GM13976 (cell line): Measurements from ENCODE around the gene GRIK5.

Experiments
- DNase-seq: peaks from one replicate; pipeline ENCODE4 v3.0.0; 2012; ENCODE audit warnings: low spot score
- CTCF ChIP-seq: IDR thresholded peaks from 2 replicates; pipeline ENCODE4 v1.5.1; 2012; ENCODE audit warnings: borderline replicate concordance, mild to moderate bottlenecking; ENCODE audit not compliant: insufficient read depth; ENCODE audit errors: extremely low read depth, missing control alignments, control extremely low read depth
- in situ Hi-C: fragments of 300-500 bp; cut with MboI; formaldehyde crosslinking; loops from one replicate; pipeline ENCODE4 v1.12.0; 2022; ENCODE audit warnings: low sequenced_read_pairs, mixed read lengths, inconsistent platforms; ENCODE audit not compliant: unreplicated experiment

GRIK5 gene

GRCh38 chr19:42086770-42087550 lies 17.0 kb upstream of the GRIK5 start:
- TF ChIP-seq CTCF, result no peak
- DNase-seq, result no peak
- in situ Hi-C loops, result no loop called here

- in situ Hi-C loops, result no loop called here
- no peak for DNase-seq
- no peak for TF ChIP-seq CTCF
Measured at GRCh38 chr19:42086188-42086736, 16.3 kb upstream of the GRIK5 start.

- no peak for DNase-seq
- in situ Hi-C loops, result no loop called here
- TF ChIP-seq CTCF, result no peak
Measured at GRCh38 chr19:42083537-42083936, 13.5 kb upstream of the GRIK5 start.

- peak; percentile 42 for TF ChIP-seq CTCF
- in situ Hi-C loops, result no loop called here
- DNase-seq, result peak; percentile 52
Measured at GRCh38 chr19:42081584-42082203, 11.7 kb upstream of the GRIK5 start.

- TF ChIP-seq CTCF, result no peak
- DNase-seq, result no peak
- in situ Hi-C loops, result no loop called here
Measured at GRCh38 chr19:42080764-42081375, 10.9 kb upstream of the GRIK5 start.

- TF ChIP-seq CTCF, result no peak
- in situ Hi-C loops, result no loop called here
- DNase-seq, result no peak
Measured at GRCh38 chr19:42079886-42080763, 10.1 kb upstream of the GRIK5 start.
